GM12874 (cell line): ENCODE data around the gene GAS6.

Experiments used
- CTCF ChIP-seq: IDR thresholded peaks from 2 replicates; pipeline ENCODE4 v1.5.1; 2011; ENCODE audit warnings: low read depth, mild to moderate bottlenecking, control low read depth, low read length, moderate library complexity; ENCODE audit not compliant: insufficient read depth

Gene GAS6

GRCh38 chr13:113880651-113881611, 17.1 kb upstream of the GAS6 start:
- TF ChIP-seq CTCF, result no peak

GRCh38 chr13:113879494-113880360, 15.9 kb upstream of the GAS6 start:
- no peak for TF ChIP-seq CTCF

GRCh38 chr13:113879017-113879416, 15.1 kb upstream of the GAS6 start:
- TF ChIP-seq CTCF, result no peak

GRCh38 chr13:113877149-113877990, 13.5 kb upstream of the GAS6 start:
- TF ChIP-seq CTCF, result no peak

- TF ChIP-seq CTCF, result no peak
Measured at GRCh38 chr13:113876346-113877148, 12.7 kb upstream of the GAS6 start.

- no peak for TF ChIP-seq CTCF
Measured at GRCh38 chr13:113875837-113876281, 12.0 kb upstream of the GAS6 start.
